ENCODE measurements around the gene RANBP10. TPM values are rescaled to one million over a fixed set of nuclear protein-coding genes. Genes with fewer than 3 reads are reported as not detected.

The RANBP10 gene
- total and polyA plus RNA-seq, 2 of the 13 experiments (the other 11 are each of a cell fraction or from before 2014, with no cell fraction given), result 9.2 to 22.7 TPM

DNA sequence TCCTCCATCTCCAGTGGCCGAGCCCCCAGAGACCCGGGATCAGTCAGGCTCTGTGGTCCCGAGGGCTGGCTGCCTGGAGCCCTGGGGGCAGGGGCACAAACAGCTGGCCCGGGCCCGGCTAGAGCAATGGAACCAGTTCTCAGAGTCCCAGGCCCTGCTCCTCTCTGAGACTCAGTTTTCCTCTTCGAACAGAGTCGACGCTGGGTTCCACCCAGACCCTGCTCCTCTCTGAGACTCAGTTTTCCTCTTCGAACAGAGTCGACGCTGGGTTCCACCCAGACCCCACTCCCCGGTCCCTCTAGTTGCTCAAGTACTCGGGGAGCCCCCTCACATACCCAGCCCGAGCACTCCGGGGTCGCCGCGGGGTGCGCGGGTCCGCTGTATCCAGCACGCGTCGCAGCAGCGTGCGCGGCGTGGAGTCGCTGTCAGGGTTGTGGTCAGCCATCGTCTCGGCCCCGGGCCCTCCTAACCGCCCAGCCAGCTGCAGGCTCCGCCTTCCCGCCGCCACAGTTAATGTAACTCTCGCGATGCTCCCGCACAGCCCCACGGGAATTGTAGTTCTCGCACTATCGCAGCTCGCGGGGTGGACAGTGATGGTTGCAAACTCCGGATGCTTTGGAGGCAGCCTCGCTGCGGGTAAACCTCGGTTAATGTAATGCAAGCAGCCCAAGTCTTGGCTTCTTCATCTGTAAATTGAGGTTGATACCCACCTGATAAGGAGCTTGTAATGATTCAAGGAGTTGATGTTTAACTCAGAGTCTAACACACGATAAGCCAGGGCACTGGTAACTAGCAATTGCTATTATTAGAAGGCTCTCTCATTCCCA lies 27.3 kb upstream of the RANBP10 start (continued):
- TF ChIP-seq, protein P1, sequence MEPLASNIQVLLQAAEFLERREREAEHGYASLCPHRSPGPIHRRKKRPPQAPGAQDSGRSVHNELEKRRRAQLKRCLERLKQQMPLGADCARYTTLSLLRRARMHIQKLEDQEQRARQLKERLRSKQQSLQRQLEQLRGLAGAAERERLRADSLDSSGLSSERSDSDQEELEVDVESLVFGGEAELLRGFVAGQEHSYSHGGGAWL (CRISPR knock-in tag; IDR thresholded peaks at IDR 0.05), result peak; percentile 93
- TF ChIP-seq MEIS2 (CRISPR knock-in tag; IDR thresholded peaks at IDR 0.05), result peak; percentile 76
- TF ChIP-seq THAP11 (CRISPR knock-in tag; IDR thresholded peaks at IDR 0.05), result peak; percentile 100
- TF ChIP-seq, protein P2, sequence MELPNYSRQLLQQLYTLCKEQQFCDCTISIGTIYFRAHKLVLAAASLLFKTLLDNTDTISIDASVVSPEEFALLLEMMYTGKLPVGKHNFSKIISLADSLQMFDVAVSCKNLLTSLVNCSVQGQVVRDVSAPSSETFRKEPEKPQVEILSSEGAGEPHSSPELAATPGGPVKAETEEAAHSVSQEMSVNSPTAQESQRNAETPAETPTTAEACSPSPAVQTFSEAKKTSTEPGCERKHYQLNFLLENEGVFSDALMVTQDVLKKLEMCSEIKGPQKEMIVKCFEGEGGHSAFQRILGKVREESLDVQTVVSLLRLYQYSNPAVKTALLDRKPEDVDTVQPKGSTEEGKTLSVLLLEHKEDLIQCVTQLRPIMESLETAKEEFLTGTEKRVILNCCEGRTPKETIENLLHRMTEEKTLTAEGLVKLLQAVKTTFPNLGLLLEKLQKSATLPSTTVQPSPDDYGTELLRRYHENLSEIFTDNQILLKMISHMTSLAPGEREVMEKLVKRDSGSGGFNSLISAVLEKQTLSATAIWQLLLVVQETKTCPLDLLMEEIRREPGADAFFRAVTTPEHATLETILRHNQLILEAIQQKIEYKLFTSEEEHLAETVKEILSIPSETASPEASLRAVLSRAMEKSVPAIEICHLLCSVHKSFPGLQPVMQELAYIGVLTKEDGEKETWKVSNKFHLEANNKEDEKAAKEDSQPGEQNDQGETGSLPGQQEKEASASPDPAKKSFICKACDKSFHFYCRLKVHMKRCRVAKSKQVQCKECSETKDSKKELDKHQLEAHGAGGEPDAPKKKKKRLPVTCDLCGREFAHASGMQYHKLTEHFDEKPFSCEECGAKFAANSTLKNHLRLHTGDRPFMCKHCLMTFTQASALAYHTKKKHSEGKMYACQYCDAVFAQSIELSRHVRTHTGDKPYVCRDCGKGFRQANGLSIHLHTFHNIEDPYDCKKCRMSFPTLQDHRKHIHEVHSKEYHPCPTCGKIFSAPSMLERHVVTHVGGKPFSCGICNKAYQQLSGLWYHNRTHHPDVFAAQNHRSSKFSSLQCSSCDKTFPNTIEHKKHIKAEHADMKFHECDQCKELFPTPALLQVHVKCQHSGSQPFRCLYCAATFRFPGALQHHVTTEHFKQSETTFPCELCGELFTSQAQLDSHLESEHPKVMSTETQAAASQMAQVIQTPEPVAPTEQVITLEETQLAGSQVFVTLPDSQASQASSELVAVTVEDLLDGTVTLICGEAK (IDR thresholded peaks at IDR 0.05), result no peak
- TF ChIP-seq, protein P2 (CRISPR knock-in tag; IDR thresholded peaks at IDR 0.05), result peak; percentile 84
- TF ChIP-seq ZNF496 (CRISPR knock-in tag; IDR thresholded peaks at IDR 0.05; ENCODE audit: insufficient replicate concordance), result no peak
- no peak for TF ChIP-seq ZNF652 (CRISPR knock-in tag; IDR thresholded peaks at IDR 0.05; ENCODE audit: borderline replicate concordance, low read depth)
- peak; percentile 97 for TF ChIP-seq IRF2 (CRISPR knock-in tag; IDR thresholded peaks at IDR 0.05)
- TF ChIP-seq MEIS1 (CRISPR knock-in tag; IDR thresholded peaks at IDR 0.05; ENCODE audit: borderline replicate concordance), result peak; percentile 90; the same call in 1 of the 2 replicates
- TF ChIP-seq, protein P3, sequence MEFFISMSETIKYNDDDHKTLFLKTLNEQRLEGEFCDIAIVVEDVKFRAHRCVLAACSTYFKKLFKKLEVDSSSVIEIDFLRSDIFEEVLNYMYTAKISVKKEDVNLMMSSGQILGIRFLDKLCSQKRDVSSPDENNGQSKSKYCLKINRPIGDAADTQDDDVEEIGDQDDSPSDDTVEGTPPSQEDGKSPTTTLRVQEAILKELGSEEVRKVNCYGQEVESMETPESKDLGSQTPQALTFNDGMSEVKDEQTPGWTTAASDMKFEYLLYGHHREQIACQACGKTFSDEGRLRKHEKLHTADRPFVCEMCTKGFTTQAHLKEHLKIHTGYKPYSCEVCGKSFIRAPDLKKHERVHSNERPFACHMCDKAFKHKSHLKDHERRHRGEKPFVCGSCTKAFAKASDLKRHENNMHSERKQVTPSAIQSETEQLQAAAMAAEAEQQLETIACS (CRISPR knock-in tag; IDR thresholded peaks at IDR 0.05), result no peak; the same call in 1 of the 2 replicates
- TF ChIP-seq REPIN1 (CRISPR knock-in tag; IDR thresholded peaks at IDR 0.05; ENCODE audit: borderline replicate concordance, low read depth), result peak; percentile 86
- TF ChIP-seq XBP1 (CRISPR knock-in tag; IDR thresholded peaks at IDR 0.05), result peak; percentile 88; the same call in 1 of the 2 replicates
- TF ChIP-seq, protein P4, sequence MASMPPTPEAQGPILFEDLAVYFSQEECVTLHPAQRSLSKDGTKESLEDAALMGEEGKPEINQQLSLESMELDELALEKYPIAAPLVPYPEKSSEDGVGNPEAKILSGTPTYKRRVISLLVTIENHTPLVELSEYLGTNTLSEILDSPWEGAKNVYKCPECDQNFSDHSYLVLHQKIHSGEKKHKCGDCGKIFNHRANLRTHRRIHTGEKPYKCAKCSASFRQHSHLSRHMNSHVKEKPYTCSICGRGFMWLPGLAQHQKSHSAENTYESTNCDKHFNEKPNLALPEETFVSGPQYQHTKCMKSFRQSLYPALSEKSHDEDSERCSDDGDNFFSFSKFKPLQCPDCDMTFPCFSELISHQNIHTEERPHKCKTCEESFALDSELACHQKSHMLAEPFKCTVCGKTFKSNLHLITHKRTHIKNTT (CRISPR knock-in tag; IDR thresholded peaks at IDR 0.05), result no peak
- 0 out of 2 replicates have a peak, but pooled peaks have one; percentile 21 for TF ChIP-seq SMAD9 (CRISPR knock-in tag; IDR thresholded peaks at IDR 0.05)
- TF ChIP-seq SOX13 (IDR thresholded peaks at IDR 0.05), result no peak; the same call in 1 of the 2 replicates
- TF ChIP-seq SOX13 (CRISPR knock-in tag; conservative IDR thresholded peaks at IDR 0.05 in 1 of 2, IDR thresholded peaks at IDR 0.05 in 1 of 2), result peak in 1 of 2 experiments; percentile 26; a peak in 1 of 4 replicates
- peak; percentile 63; the same call in 1 of the 2 replicates for TF ChIP-seq ZNF460 (CRISPR knock-in tag; IDR thresholded peaks at IDR 0.05; ENCODE audit: borderline replicate concordance)

All from HepG2 (cell line).